ENCODE measurements around the gene ARFGAP3. TPM values are rescaled to one million over a fixed set of nuclear protein-coding genes. Genes with fewer than 3 reads are reported as not detected.
A peak's percentile ranks its signal among the peaks of the same experiment; 100 is the strongest.

Gene ARFGAP3
- total RNA-seq, 1 experiment from 2014 or later, result 19.7 TPM

DNA sequence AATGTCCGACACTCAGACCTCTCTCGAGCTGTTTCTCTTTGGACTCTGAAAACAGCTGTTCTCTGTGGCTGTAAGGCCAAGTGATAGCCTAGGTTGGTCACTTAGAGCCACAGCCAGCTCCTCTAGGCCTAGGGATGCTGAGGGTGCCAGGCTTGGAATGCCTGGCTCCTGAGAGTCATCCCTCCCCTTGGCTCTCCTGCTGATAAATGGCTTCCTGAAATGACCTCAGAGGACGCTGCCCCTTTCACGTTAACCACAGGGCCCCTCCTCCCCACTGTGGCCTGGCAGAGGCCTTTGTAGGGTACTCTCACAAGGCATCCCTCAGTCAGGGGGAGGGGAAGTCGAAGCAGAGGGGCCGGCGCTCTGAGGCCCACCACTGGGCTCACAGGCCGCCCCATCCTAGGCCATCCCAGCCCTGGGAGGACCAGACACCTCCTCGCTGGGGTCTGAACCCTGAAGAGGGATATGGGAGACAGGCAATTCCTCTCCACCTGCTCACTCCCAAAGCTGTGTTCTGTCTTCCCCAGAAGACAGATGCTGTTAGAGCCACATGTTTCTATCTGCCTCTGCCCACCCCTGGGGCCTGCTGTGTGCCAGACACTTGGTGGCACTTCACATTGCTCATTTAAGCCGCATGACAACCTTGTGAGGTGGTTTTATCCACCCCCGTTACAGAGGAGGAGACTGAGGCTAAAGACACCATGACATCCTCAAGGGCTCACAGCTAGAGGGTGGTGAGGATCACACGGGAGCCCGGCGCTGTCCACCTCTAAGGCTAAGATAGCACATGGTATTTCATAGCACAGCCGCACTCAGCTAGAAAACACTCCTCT is 50.9 kb downstream of the ARFGAP3 start:
- peak; percentile 64 for DNase-seq
- H3K27me3 ChIP-seq (ENCODE audit: control insufficient read depth, insufficient read depth, low read length), result no peaks in the 10 kb centered on the region
- peaks cover 1% of the 10 kb centered on the region for H3K36me3 ChIP-seq (replicated peaks; ENCODE audit: control insufficient read depth, insufficient read depth, low read length)
- H3K4me3 ChIP-seq (ENCODE audit: insufficient read depth, low read depth, low read length), result no peak overlapping the region

DNA sequence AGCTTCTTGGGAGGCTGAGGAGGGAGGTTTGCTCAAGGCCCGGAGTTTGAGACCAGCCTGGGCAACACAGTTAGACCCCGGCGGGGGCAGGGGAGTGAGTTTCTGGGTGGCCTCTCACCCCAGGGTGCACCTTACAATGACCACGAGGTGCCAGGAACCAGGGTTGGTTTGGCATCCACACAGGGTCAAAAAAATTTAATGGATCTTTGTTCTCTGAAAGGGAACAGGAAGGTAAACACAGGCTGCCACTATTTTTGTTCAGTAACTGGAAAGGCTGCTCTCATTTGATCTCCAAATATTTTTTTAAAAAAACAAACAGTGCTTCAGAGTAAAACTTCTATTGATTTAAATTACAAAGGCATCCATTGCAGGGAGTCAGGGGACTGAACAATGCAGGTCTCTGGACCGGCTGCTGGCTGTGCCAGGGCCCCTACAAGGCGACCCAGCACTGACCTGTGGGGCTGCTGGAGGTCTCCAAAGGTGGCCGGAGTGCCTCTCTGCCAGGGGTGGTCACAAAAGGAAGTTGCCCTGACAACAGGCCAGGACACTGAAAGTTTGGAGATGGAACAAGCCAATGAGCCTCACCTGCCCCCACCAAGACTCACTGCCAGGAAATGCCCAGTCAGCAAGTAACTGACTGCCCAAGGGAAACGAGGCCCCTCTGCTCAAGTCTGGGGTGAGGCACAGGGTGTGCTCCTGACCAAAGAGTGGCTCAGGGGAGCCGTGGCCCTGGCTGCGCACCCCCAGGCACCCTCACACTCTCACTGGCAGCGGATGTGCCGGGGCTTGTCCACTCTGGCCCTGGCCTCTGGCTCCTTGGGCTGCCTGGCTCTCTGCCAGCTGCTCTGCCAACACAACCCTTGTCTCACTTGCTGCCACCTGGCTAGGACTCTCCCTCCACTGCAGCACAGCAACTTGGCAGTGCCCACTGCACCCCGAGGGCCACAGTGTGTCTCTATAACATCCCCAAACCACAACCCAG is 51.8 kb downstream of the ARFGAP3 start:
- peaks cover 1% of the 10 kb centered on the region for H3K36me3 ChIP-seq (replicated peaks; ENCODE audit: control insufficient read depth, insufficient read depth, low read length)
- DNase-seq, result peak; percentile 73
- H3K27me3 ChIP-seq (ENCODE audit: control insufficient read depth, insufficient read depth, low read length), result no peaks in the 10 kb centered on the region
- no peak overlapping the region for H3K4me3 ChIP-seq (ENCODE audit: insufficient read depth, low read depth, low read length)

DNA sequence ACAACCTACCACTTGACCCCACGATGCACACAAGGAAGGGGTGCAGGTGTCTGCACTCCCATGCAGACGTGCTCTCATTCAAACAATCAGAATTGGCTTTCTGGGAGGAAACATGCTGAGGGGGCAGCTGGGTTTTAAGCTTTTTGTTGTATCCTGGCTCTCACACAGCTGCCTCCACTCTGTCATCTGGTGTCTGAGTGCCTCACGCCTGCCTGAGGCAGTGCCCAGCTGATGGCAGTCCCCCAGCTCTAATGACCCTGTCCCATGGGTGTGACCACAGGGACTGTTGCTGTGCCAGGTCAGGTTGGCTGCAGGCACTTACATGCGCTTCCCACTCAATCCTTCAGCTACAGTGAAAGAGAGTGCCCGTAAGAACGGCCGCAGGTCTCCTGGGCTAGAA is 53.7 kb downstream of the ARFGAP3 start:
- Histone ChIP-seq H3K36me3 (replicated peaks; ENCODE audit: control insufficient read depth, insufficient read depth, low read length) (peaks cover 1% of the 10 kb centered on the region), H3K4me3 (ENCODE audit: insufficient read depth, low read depth, low read length) (no peak overlapping the region), H3K27me3 (ENCODE audit: control insufficient read depth, insufficient read depth, low read length) (no peaks in the 10 kb centered on the region)
- DNase-seq, result no peak

DNA sequence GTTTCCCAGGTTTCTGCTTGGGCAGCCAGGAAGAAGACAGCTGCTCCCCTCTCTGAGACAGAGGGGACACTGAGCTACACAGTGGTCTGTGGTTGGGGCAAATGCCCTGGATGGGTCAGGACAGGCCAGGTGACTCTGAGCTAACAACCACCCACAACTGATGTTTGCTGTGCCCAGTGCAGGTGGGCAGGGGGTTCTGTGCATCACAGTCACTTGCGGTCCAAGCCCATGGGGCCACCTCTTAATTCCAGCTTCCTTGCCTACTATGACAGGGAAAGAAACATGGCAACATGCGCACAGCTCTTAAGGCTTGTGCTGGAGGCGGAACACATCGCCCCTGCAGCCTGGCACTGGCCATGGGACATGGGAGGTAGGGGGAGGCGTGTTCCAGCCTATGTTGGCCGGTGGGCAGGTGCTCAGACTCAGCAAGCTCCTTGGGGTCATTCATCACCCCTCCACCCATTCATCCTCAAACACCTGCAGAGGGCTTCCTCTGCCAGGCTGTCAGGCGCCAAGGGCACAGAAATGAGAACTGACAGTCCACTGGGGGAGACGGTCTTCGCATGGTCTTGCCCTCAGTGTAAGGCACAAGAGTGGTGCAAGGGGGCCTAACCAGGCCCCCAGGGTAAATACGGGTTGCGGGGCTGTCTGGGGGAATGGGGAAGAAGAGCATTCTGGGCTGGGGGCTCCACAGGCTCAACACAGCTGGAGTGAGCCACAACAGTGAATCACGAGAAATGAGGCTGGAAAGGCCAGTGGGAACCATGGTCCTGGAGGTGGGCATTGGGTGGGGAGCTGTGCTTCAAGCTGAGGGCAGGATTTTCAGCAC is 55.6 kb downstream of the ARFGAP3 start:
- Histone ChIP-seq H3K4me3 (ENCODE audit: insufficient read depth, low read depth, low read length) (no peak overlapping the region), H3K36me3 (replicated peaks; ENCODE audit: control insufficient read depth, insufficient read depth, low read length) (no peaks in the 10 kb centered on the region; the same call in 1 of the 2 replicates), H3K27me3 (ENCODE audit: control insufficient read depth, insufficient read depth, low read length) (no peaks in the 10 kb centered on the region)
- no peak for DNase-seq

DNA sequence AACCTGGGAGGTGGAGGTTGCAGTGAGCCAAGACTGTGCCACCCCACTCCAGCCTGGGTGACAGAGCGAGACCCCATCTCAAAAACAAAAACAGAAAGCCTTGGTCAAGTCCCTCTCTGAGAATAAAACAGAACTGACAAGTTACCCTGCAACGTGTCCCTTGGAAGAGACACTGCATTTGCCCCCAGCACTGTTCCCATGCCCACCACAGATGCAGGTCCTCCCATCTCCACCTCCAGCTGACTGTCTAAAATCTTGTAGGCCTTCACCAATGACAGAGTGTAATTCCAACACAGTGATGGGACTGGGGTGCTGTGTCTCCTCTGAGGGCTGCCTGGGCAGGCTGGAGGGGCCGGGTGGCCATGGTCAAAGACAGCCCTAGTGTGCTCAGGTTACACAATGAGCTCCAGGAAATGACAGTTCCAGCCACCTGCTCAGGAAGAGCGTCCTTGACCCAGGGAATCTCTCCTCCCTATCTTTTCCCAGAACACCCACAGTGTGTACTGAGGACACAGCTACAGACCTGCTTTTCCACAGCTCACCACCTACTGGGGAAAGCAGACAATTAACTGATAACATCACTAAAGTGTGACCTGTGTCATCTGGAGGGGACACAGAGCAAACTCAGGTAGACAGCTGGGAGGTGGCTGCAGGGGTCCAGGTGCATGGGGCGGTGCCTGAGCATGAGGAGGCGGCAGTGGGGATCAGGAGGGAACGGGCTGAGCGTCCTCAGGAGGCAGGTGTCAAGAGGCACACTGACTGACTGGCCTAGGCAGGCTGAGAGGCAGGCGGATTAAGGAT is 56.4 kb downstream of the ARFGAP3 start:
- no peaks in the 10 kb centered on the region for H3K27me3 ChIP-seq (ENCODE audit: control insufficient read depth, insufficient read depth, low read length)
- no peaks in the 10 kb centered on the region; the same call in 1 of the 2 replicates for H3K36me3 ChIP-seq (replicated peaks; ENCODE audit: control insufficient read depth, insufficient read depth, low read length)

DNA sequence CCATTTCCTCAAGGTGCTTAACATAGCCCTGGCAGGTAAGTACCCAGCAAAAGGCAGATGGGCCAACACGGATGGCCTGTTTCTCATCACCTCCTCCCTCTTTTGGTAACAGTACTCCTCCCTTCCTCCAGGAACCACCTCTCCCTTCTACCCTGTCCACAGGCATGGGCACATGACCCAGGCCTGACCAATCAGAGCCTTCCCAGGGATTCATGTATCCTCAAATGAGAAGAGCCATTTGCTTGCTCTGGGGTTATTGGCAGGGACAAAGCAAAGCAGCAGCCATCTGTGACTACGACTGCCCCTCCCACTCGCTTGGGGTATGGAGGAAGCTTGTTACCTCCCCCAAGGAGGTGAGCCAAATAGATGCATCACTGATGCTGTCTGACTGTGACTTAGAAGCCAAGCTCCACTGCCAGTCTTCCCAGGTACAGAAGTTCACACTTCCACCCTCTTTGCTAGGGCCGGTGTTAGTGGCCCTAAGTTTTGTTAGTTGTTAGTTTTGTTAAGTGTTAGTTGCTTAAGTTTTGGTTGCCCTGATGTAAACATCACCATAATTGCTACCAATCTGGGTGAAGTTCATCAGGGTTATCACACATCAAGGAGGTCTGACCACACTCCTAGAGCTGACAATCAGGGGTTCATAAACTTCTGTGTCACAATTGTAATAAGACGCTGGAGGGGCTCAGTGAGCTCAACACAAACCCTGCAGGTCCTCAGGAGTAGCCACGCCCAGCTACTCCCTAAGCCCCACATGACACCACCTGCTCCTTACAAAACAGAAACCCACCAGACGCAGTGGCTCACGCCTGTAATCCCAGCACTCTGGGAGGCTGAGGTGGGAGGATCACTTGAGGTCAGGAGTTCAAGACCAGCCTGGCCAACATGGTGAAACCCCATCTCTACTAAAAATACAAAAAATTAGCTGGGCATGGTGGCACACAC is 57.3 kb downstream of the ARFGAP3 start:
- Histone ChIP-seq H3K36me3 (replicated peaks; ENCODE audit: control insufficient read depth, insufficient read depth, low read length) (no peaks in the 10 kb centered on the region), H3K27me3 (ENCODE audit: control insufficient read depth, insufficient read depth, low read length) (no peaks in the 10 kb centered on the region), H3K4me3 (ENCODE audit: insufficient read depth, low read depth, low read length) (no peak overlapping the region)
- peak; percentile 85 for DNase-seq

More for the DNA sequence above, 56.4 kb downstream of the ARFGAP3 start:
- peak; percentile 37 for DNase-seq
- H3K4me3 ChIP-seq (ENCODE audit: insufficient read depth, low read depth, low read length), result no peak overlapping the region

DNA sequence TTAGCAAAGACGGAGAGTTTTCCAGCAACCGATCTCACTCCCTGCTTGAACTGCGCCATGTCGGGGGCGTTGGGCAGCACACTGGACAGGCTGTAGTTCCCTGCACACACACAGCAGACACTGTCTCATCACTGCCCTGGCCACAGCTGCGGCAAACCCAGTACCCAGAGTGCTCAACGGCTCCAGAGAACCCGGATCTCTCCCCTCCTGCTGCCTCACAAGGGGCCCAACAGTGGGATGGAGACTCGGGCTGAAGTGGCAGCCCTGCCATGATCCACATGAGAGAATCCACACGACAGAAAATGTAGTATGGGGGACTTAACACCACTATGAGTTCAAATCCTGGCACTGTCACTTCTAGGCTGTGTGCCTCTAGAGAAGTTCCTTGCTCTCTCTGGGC is 58.0 kb downstream of the ARFGAP3 start:
- no peaks in the 10 kb centered on the region for H3K36me3 ChIP-seq (replicated peaks; ENCODE audit: control insufficient read depth, insufficient read depth, low read length)
- H3K27me3 ChIP-seq (ENCODE audit: control insufficient read depth, insufficient read depth, low read length), result no peaks in the 10 kb centered on the region
- H3K4me3 ChIP-seq (ENCODE audit: insufficient read depth, low read depth, low read length), result no peak overlapping the region
- DNase-seq, result no peak

DNA sequence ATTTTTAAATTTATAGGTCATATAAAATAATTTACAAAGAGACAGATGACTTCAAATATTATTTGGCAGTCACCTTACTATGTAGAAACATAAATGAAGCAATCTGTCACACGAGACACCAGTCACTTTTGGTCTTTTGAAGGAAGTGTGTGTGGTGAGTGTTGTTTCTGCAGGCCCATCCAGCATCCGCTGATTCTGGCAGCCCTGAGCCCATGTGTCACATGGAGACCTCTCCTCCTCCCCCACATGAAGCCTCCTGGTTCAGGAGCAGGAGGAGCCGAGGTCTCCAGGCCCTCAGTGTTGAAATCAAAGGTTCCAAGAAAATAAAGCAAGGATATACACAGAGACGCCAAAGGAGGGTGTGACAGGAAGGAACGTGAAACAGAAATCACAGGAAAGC is 60.1 kb downstream of the ARFGAP3 start:
- H3K36me3 ChIP-seq (replicated peaks; ENCODE audit: control insufficient read depth, insufficient read depth, low read length), result no peaks in the 10 kb centered on the region
- no peaks in the 10 kb centered on the region for H3K27me3 ChIP-seq (ENCODE audit: control insufficient read depth, insufficient read depth, low read length)
- DNase-seq, result no peak
- no peak overlapping the region for H3K4me3 ChIP-seq (ENCODE audit: insufficient read depth, low read depth, low read length)

DNA sequence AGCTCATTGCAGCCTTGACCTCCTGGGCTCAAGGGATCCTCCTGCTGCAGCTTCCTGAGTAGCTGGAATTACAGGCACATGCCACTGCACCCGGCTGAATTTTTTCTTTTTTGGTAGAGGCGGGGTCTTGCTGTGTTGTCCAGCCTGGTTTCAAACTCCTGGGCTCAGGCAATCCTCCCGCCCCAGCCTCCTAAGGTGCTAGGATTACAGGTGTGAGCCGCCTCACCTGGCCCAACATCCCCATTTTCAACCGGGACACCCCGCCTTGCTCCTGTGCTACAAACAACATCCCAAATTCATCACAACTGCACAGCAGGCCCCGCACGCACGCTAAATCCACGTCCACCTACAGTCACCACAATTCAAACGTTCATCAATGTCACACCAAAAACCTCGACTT is 61.0 kb downstream of the ARFGAP3 start:
- Histone ChIP-seq H3K27me3 (ENCODE audit: control insufficient read depth, insufficient read depth, low read length) (no peaks in the 10 kb centered on the region), H3K36me3 (replicated peaks; ENCODE audit: control insufficient read depth, insufficient read depth, low read length) (no peaks in the 10 kb centered on the region), H3K4me3 (ENCODE audit: insufficient read depth, low read depth, low read length) (no peak overlapping the region)
- DNase-seq, result no peak

DNA sequence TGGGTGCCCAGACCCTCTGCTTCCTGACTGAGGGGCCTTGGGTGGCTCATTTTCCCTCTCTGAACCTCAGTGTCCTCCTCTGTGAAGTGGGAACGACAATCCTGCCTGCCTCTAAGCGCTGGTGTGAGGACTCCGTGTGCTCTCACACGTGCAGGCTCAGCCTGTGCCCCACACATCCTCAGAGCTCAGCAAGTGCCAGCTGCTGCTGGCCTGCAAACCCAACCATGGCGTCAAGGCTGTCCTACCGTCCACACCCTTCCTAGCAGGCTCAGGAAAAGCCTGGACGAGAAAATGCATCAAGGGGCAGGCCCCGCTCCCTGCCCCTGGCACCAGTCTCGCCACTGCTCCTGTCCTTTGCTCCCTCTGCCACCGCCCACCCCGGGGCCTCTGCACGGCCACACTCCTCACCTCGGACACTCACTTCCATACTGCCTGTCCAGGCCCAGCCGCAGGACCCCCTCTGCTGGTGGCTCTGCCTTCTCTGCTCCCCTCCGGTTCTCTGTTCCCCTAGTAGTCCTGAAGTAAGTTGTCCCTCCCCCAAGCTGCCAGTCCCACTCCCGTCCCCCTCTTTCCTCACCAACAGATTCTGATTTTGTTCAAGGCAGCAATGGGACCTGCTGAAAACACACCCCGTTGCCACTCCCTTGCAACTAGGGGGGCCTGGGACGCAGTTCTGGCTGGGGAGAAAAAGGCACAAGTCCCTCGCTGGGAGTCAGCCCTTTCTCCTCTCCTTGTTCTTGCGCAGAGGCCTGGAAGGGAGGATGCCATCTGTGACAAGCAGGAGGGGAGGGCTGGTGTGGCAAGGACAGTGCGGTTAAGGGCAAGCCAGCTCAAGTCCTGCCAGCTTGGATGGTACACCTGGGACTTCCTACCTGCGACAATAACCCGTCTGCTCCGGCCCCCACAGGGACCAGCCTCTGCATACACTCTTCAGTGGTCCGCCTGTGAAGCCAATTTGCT is 62.2 kb downstream of the ARFGAP3 start:
- Histone ChIP-seq H3K36me3 (replicated peaks; ENCODE audit: control insufficient read depth, insufficient read depth, low read length) (no peaks in the 10 kb centered on the region), H3K4me3 (ENCODE audit: insufficient read depth, low read depth, low read length) (no peak overlapping the region), H3K27me3 (ENCODE audit: control insufficient read depth, insufficient read depth, low read length) (no peaks in the 10 kb centered on the region)
- DNase-seq, result peak; percentile 77

DNA sequence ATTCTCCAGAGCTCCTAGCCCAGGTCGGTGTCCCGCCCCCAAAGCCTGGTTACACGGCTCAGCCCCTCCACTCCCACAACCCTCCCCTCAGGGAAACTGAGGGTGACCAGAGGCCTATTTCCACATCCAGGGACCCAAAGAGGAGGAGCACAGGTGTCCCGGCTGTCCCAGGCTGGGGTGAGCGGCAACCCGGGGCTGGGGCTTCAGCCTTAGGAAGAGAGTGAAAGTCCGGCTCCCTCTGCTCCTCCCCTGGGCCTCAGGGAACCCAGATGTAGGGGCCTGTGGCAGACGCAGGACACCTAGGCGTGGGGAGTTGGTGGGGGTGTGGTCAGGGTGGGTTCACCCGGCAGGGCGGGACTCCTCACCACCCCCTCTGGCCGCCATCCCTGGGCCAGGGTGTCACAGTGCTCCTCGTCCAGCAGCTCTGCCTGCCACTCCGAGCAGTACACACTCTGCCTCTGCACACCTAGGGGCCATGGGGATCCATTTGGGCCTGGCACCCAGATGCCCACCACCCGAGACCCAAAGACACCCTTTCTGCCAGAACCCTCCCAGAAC is 63.1 kb downstream of the ARFGAP3 start:
- Histone ChIP-seq H3K27me3 (ENCODE audit: control insufficient read depth, insufficient read depth, low read length) (no peaks in the 10 kb centered on the region), H3K36me3 (replicated peaks; ENCODE audit: control insufficient read depth, insufficient read depth, low read length) (no peaks in the 10 kb centered on the region), H3K4me3 (ENCODE audit: insufficient read depth, low read depth, low read length) (no peak overlapping the region)
- no peak for DNase-seq

All from H7 (cell line).